Measurements from ENCODE around the gene METTL21A.

The METTL21A gene

GRCh38 chr2:207625014-207625907 is at the start of gene METTL21A:
Gene METTL21A, minus strand, starts transcription at chr2:207625394. Its CDS starts 1,019 bp downstream, at chr2:207624375.
- peaks cover 27% of the 10 kb centered on the region for H3K79me2 ChIP-seq (ENCODE audit: low read length)
- H4K20me1 ChIP-seq (ENCODE audit: insufficient read depth, low read length), result no peaks in the 10 kb centered on the region
- H2AFZ ChIP-seq (ENCODE audit: low read depth, low read length), result peak within 1 kb of the TSS; percentile 53
- TF ChIP-seq EZH2phosphoT487 (IDR thresholded peaks at IDR 0.05; ENCODE audit: low read depth) (no peak), CTCF (IDR thresholded peaks at IDR 0.05; ENCODE audit: low read depth, low read length) (peak; percentile 36; the same call in 1 of the 2 replicates)
- H3K4me1 ChIP-seq (ENCODE audit: low read length), result peaks cover 45% of the 10 kb centered on the region
- H3K9ac ChIP-seq (ENCODE audit: low read length), result peak within 1 kb of the TSS; percentile 91
- H3K27me3 ChIP-seq (ENCODE audit: low read depth, low read length), result no peaks in the 10 kb centered on the region
- H3K27ac ChIP-seq (ENCODE audit: low read length), result peak within 1 kb of the TSS; percentile 89
- peak within 1 kb of the TSS; percentile 91 for H3K4me2 ChIP-seq (ENCODE audit: low read length)
- H3K9me3 ChIP-seq (ENCODE audit: insufficient read depth, low read length), result no peaks in the 10 kb centered on the region
- H3K4me3 ChIP-seq (ENCODE audit: low read length), result peak within 1 kb of the TSS; percentile 83
- peaks cover 19% of the 10 kb centered on the region for H3K36me3 ChIP-seq (replicated peaks; ENCODE audit: low read depth, low read length)

DNA sequence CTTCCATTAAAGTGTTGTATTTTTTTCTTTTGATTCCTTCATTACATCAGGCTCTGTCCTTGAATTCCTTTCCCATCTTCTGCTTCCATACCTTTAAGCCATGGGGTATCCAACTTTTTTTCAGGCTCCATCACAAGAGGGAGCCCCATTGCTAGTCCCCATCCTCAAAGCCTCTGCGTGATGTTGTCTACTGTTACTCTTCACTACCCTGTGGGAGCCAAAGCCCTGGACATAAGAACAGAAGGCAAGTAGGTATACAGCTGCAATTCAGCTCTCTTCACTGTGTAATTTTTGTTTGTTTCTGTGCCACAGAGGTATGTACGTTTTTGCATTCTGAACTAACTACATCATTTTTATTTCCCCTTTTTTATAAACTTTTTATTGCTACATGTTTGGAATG is 49.6 kb upstream of the METTL21A start:
- Histone ChIP-seq H3K27ac (ENCODE audit: low read length) (no peak overlapping the region), H3K4me3 (ENCODE audit: low read length) (no peak overlapping the region), H3K4me1 (ENCODE audit: low read length) (no peaks in the 10 kb centered on the region), H3K4me2 (ENCODE audit: low read length) (no peak overlapping the region), H4K20me1 (ENCODE audit: insufficient read depth, low read length) (no peaks in the 10 kb centered on the region), H3K9me3 (ENCODE audit: insufficient read depth, low read length) (no peaks in the 10 kb centered on the region), H3K36me3 (replicated peaks; ENCODE audit: low read depth, low read length) (peaks cover 35% of the 10 kb centered on the region), H3K79me2 (ENCODE audit: low read length) (no peaks in the 10 kb centered on the region), H3K27me3 (ENCODE audit: low read depth, low read length) (no peaks in the 10 kb centered on the region), H2AFZ (ENCODE audit: low read depth, low read length) (no peak overlapping the region), H3K9ac (ENCODE audit: low read length) (no peak overlapping the region)
- TF ChIP-seq CTCF (IDR thresholded peaks at IDR 0.05; ENCODE audit: low read depth, low read length) (no peak), EZH2phosphoT487 (IDR thresholded peaks at IDR 0.05; ENCODE audit: low read depth) (no peak)

- no peak overlapping the region for H3K27ac ChIP-seq (ENCODE audit: low read length)
- H4K20me1 ChIP-seq (ENCODE audit: insufficient read depth, low read length), result no peaks in the 10 kb centered on the region
- no peak overlapping the region for H2AFZ ChIP-seq (ENCODE audit: low read depth, low read length)
- no peak overlapping the region for H3K4me3 ChIP-seq (ENCODE audit: low read length)
- H3K27me3 ChIP-seq (ENCODE audit: low read depth, low read length), result no peaks in the 10 kb centered on the region
- no peak for TF ChIP-seq CTCF (IDR thresholded peaks at IDR 0.05; ENCODE audit: low read depth, low read length)
- no peak for TF ChIP-seq EZH2phosphoT487 (IDR thresholded peaks at IDR 0.05; ENCODE audit: low read depth)
- H3K9me3 ChIP-seq (ENCODE audit: insufficient read depth, low read length), result no peaks in the 10 kb centered on the region
- no peaks in the 10 kb centered on the region for H3K4me1 ChIP-seq (ENCODE audit: low read length)
- H3K79me2 ChIP-seq (ENCODE audit: low read length), result no peaks in the 10 kb centered on the region
- no peak overlapping the region for H3K4me2 ChIP-seq (ENCODE audit: low read length)
- no peak overlapping the region for H3K9ac ChIP-seq (ENCODE audit: low read length)
- peaks cover 35% of the 10 kb centered on the region for H3K36me3 ChIP-seq (replicated peaks; ENCODE audit: low read depth, low read length)
These were observed 49.1 kb upstream of the METTL21A start for GRCh38 chr2:207674266-207674774.

DNA sequence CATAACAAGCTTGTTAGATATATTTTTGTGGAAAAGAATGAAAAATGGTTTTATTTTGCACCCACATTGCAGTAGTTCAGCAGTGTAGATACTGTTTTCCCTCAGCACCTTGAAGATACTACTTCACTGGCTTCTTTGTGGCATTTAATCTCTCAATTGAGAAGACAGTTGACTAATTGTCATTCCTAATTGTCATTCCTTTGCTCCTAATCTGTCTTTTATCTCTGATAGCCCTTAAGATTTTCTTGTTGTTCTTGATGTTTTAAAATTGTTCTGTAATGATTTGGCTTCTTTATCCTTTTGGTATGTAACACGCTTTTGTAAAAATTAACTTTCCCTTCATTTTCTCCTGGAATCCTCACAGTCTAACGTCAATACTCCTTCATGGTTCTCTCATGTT is 48.2 kb upstream of the METTL21A start:
- Histone ChIP-seq H3K27ac (ENCODE audit: low read length) (no peak overlapping the region), H3K9me3 (ENCODE audit: insufficient read depth, low read length) (no peaks in the 10 kb centered on the region), H3K9ac (ENCODE audit: low read length) (no peak overlapping the region), H3K36me3 (replicated peaks; ENCODE audit: low read depth, low read length) (peaks cover 41% of the 10 kb centered on the region), H2AFZ (ENCODE audit: low read depth, low read length) (no peak overlapping the region), H4K20me1 (ENCODE audit: insufficient read depth, low read length) (no peaks in the 10 kb centered on the region), H3K4me3 (ENCODE audit: low read length) (no peak overlapping the region), H3K4me2 (ENCODE audit: low read length) (no peak overlapping the region), H3K4me1 (ENCODE audit: low read length) (peaks cover 8% of the 10 kb centered on the region), H3K79me2 (ENCODE audit: low read length) (no peaks in the 10 kb centered on the region), H3K27me3 (ENCODE audit: low read depth, low read length) (no peaks in the 10 kb centered on the region)
- no peak for TF ChIP-seq CTCF (IDR thresholded peaks at IDR 0.05; ENCODE audit: low read depth, low read length)
- TF ChIP-seq EZH2phosphoT487 (IDR thresholded peaks at IDR 0.05; ENCODE audit: low read depth), result no peak
